GM19099 (cell line): Measurements from ENCODE around the gene TMC5.

Experiments used
- POLR2A ChIP-seq: IDR thresholded peaks from 3 replicates; pipeline ENCODE4 v1.6.1; 2011; ENCODE audit warnings: low read depth; ENCODE audit not compliant: insufficient read length; ENCODE audit errors: extremely low read depth

Gene TMC5

DNA sequence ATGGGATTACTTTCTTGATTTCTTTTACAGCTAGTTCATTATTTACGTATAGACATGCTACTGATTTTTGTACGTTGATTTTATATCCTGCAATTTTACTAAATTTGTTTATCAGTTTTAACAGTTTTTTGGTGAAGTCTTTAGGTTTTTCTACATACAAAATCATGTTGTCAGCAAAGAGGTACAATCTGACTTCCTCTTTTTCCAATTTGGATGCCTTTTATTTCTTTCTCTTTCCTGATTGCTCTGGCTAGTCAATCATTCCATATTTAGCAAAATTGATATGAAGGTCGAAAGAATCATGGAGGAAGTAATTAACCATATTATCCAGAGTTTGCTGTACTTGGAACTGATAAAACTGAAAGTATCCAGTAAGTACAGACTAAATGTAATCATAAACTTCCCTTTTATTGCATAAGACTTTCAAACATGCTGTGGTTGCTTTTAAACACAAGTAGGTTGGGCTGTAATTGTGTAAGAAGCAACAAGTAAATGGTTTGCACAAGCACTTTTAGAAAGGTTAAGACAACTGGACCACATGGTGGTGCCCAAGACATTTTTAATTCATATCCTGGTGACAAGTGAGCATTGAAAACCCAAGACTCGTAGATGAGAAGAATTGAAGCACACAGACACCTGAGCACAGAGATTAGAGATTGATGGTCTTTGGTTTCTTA lies 95.8 kb downstream of the TMC5 start:
- TF ChIP-seq POLR2A, result no peak

DNA sequence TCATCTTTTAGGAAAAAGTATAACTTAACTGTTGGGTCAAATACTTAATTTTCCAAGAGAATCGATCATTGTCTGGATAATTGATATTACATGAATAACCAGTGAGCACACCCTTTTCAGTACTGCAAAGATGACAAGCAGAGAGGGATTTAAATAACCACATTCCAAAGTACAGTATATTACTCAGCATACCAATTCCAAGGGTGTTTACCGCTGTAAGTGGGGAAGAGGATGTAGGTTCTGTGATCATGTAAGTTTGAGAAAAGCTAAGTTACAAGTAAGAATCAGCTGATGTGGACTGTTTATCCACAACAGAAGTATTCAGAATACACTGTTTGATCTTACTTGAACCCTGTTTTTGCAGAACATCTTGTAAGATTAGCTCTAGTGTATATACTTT lies 98.1 kb downstream of the TMC5 start:
- no peak for TF ChIP-seq POLR2A

DNA sequence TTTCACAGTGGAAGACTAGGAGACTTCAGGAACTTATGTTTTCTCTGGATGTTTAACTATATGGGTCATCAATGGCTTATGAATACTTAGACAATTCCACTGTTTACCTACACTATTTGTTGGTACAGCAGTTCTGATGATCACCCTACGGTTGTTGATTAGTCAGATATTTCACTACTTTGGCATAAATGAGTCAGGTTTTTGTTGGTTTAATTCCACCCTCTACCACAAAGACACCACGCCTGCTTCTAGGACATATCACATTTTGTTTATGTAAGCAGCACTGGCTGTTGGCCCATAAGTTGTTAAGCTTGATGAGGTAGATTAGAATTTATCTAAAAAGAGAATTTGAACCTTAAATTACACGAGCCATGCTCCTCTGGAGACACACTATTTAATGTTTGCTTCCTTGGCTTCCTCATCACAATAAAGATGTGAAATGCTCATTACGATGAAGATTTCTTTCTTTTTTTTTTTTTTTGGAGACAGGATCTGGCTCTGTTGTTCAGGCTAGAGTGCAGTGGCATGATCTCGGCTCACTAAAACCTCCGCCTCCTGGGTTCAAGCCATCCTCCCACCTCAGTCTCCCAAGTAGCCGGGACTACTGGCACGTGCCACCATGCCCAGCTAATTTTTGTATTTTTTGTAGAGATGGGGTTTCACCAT lies 99.9 kb downstream of the TMC5 start:
- TF ChIP-seq POLR2A, result no peak

DNA sequence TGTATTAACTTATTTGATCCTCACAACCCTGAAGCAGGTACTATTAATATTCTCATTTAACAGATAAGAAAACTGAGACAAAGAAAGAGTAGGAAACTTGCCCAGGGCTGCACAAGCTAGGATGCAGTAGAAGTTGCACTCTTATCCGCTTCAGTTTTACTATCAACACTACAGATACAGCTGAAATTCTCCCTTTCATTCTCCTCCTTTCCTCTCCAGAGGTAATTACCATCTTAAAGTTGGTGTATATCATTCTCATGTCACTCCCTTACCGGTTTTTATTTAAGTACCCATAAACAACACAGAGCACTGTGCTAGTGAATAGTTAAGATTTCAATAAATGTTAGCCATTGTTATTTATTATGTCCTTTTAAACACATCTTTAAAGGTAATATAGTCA lies 100.7 kb downstream of the TMC5 start:
- TF ChIP-seq POLR2A, result no peak

DNA sequence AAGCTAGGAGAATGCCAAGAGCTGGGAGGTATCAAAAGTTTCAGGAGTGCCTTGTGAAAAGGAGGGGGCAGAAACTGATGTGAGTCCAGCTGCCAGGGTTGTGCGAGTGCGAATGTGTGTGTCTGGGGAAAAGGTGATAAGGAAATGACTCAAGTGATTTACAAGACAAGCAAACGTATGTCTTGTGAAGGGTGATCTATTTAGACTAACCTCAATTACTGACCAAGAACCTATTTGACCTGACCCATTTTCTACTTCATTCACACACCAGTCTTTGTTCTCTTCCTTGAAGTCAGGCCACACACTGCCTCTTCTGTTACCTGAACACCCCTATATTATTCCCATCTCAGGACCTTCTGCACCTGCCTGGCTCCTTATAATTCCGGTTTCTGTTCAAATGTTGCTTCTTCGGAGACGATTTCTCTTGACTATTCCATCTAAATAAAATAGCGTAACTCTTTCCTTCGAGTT lies 103.2 kb downstream of the TMC5 start:
- TF ChIP-seq POLR2A, result no peak

DNA sequence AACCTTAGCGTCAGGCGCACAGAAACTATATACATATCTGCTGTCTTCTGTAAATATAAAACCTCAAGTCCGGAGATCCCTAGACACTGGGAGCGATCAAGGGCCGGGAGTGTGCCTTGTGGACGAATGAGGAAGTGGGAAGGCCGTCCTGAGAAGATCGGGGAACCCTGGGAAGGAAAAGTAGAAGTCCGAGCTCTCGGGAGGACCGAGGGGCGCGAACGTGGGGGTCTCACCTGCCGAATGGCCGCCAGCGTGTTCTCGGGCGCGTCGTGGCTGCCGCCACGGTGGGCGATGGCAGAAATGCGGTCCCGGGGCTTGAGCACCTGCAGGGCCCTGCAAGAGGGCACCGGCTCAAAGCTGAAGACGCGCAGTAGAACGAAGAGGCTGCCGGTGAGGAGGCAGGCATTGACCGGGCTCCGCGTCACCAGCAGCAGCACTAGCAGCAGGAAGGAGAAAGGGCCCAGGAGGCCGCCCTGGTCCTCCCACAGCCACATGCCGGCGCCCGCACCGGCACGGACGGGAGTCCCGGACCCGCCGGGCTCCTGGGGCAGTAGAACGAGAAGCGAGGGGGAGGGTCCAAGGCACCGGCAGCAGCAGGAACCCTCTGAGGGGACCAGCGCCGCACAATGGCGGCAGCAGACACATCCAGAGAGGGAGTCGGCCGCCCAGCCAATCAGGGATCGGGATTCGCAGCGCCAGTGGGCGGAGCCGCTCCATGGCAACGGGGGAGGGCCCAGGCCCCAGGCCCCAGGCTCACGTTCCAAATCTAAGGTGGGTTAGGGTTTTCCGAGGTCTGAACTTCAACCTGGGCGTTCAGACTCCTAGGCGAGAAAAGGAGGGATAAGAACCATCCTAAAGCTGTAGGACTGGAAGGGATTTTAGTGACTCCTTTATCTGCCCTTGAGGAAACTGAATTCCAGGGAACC lies 104.1 kb downstream of the TMC5 start, which contains the start of gene GDE1:
GDE1 (minus strand) TSS at position 628 of the 926 bp plus-strand sequence; CDS start at position 494, 134 bp downstream.
- TF ChIP-seq POLR2A, result peak; percentile 89

DNA sequence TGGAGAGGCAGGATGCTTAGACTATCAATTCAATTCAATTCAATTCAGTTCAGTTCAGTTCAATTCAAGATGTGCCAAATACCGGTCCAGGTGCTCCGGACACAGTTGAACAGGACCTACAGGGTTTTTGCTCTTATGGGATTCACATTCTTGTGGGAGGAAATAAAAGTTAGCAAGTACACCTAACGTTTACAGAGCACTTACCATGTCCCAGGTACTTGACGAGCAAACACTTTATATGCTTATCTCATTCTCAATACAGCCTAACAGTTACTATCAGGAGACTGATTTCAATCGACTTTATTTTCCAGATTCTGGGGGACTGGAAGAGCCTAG lies 104.7 kb downstream of the TMC5 start:
- TF ChIP-seq POLR2A, result no peak

DNA sequence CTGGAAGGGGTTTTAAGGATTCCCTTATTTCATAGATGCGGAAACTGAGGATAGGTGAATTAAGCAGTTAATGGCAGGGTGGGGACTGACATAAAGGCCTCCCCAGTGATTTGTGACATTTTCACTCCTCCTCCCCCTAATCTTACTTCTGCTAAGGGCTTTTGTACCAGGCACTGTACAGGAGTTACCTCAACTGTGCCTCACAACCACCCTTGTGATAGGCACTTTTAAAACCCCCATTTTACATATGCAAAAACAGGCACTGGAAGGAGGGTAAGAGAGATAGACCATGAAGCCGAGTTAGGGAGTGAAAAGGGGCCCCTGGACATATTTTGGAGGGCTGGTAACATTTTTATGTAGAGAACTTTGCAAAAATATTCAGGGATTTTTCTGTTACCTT lies 105.1 kb downstream of the TMC5 start:
- TF ChIP-seq POLR2A, result no peak

DNA sequence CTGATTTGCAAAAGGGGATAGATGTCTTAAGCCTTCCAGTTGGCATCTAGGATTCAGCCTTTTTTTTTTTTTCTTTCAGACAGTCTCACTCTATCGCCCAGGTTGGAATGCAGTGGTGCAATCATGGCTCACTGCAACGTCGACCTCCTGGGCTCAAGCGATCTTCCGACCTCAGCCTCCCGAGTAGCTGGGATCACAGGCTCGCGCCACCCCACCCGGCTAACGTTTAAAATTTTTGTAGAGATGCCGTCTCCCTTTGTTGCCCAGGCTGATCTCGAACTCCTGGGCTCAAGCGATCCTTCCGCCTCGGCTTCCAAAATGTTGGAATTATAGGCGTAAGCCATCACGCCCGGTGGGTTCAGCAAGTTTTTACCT lies 105.5 kb downstream of the TMC5 start:
- TF ChIP-seq POLR2A, result no peak

DNA sequence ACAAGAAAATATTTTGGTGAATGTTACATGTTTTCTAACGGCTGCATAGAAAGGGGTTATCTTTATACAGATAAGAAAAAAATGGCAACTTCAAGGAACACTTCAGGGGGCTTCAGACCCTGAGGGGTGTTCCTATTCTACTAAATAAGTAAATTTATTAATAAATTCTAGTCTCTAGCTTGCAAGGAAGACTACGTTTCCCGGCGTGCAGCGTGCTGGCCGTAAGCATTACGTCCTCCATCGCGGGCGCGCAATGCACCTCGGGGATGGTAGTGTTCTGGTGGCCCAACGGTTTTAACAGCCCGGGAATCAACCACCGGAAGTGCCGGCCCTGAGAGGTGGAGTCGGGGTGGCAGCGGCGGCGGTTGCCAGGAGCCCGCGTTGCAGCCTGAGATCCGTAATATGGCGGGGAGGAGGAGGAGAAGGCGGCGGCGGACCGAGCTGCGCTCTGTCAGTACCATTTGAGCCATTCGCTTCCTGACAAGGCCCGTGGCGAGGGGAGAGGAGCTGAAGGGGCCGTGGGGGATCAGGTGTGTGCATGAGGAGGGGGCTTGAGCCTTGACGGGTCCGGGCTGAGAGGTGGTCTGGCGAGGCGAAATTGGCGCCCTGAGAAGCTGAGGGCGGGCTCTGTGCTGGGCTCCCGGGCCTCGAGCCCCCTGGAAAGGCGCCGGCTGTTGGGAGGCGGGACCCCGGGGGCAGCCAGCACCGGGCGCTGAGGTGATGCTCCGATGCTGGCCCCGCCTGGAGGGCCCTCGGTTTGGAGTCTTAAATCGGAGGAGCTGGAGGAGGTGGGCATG lies 106.1 kb downstream of the TMC5 start, which contains the start of gene CCP110:
CCP110 (plus strand) TSS at position 384 of the 797 bp plus-strand sequence. CDS start 3,940 bp downstream, outside the sequence.
- peak; percentile 67 for TF ChIP-seq POLR2A

DNA sequence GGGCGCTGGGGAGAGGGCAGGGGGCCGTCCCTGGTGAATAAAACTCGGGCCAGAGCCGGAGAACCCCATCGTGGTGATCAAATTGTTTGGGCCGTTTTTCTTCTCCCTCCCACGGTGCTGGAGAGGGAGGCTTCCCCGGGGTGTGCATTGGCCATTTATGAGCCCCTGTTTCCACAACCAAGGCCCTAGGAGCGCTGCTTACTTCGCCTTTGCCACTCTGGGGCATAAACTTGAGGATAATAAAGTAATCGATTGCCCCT lies 106.6 kb downstream of the TMC5 start:
- no peak for TF ChIP-seq POLR2A

DNA sequence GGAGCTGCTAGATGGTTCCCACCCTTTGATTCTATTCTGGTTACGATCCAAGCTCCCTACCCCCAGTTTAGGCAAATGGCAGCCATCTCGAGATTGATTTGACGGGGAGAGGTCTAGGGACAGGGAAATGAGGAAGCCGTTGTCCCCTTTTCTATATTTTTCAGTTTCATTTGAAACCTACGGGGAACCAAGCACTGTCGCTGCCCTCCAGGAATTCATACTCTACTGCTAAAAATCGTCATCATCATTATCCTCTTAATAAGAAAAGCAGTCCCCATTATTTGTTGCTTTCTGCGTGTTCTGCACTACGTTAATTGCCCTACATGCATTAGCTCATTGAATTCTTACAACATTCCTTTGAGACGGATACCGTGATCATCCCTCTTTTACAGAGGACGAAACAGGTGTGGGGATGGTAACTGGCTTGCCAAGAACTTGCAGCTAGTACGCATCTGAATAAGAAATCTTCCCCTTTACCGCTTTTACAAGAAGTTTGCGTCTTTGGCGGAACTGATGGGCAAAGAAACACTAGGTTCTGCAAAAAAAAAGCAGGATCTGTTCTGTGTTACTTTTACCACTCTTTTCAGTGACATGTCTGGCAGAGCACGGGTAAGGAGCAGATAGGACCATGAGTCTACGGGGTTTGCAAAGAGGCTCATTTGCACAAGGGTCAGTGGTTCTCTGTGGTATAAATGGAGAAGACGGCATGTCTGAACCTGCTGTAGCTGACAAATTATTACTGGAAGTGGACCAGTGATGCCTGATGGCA lies 107.1 kb downstream of the TMC5 start:
- TF ChIP-seq POLR2A, result no peak

DNA sequence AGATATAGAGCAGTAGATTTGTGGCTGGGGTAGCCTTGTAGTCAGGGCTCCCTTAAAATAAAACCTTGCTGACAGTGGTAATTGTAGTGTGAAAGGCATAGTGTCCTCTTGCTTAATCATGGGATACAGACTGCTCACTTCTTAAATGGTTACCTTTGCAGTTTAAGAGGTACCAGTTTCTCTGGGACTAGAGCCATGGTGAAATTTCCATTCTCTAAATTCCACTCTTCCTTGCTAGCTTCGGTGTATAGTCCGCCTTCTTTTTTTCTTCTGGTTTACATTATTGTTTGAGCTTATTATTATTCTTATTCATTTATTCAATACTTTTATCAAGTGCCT lies 107.7 kb downstream of the TMC5 start:
- no peak for TF ChIP-seq POLR2A

DNA sequence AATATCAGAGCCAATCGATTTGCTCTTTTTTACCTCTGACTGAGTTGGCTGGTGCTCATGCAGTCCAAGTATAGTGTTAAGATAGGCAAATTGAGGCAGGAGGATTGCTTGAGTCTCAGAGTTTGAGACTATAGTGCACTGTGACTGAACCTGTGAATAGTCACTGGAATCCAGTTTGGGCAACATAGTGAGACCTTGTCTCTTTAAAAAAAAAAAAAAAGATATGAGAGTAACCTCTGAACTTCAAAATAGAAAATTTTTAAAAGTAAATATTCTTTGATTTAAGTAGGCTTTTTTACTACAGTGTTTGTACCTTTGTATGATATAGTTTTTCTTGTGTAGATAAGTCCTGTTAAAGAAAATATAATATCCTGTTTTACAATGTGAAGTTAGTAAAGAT lies 109.5 kb downstream of the TMC5 start:
- no peak for TF ChIP-seq POLR2A

DNA sequence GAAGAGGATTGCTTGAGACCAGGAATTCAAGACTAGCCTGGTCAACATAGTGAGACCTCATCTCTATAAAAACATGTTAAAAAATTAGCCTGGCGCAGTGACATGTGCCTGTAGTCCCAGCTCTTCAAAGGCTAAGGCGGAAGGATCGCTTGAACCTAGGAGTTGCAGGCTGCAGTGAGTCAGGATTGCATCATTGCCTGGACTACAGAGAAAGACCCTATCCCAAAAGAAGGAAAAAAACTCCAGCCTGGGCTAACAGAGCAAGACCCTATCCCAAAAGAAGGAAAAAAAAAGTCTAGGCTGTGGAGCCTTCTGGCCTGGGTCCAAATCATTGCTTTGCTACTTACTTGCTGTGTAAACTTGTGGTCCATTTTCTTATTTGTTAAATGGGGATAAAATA lies 111.0 kb downstream of the TMC5 start:
- TF ChIP-seq POLR2A, result no peak

DNA sequence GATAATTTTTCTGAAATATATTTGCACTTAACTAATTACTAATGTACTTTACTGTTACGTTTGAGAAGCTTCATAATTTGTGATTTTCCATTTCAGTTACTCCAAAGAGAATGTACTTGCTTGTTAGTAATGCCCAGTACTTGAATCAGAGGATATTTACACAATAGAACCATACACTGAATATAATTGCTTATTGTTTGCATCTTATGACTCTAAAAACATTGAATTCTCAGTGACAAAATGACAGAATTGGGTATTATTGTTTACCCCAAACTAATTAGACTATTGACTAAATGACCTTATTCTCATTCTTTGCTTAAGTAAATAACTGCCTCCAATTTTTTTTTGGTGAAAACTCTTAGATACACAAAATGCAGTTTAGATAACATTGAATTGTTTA lies 114.9 kb downstream of the TMC5 start:
- no peak for TF ChIP-seq POLR2A
